A673 (cell line): ENCODE measurements around the gene KLHL11. TPM values are rescaled to one million over a fixed set of nuclear protein-coding genes. Genes with fewer than 3 reads are reported as not detected.
A peak's percentile ranks its signal among the peaks of the same experiment; 100 is the strongest.

Source experiments
- BruUV-seq: library from RNA; stranded (reverse); fragments of 400-500 nt; replicated peaks from 2 replicates; lab custom pipeline; 2021; lab: Mats Ljungman, UMichigan
- CTCF ChIA-PET: fragments of 300-600 bp; sonication (Branson Sonifier 250); formaldehyde crosslinking; loops from one replicate; lab custom pipeline; 2022; ENCODE audit warnings: antibody characterized with exemption; lab: Charles Lee
- POLR2A ChIA-PET: fragments of 300-600 bp; sonication (Branson Sonifier 250); formaldehyde crosslinking; loops from one replicate; lab custom pipeline; 2022; ENCODE audit warnings: antibody characterized with exemption; ENCODE audit not compliant: low non-redundant PET; lab: Charles Lee
- DNase-seq: peaks from one replicate; pipeline ENCODE4 v3.0.0-alpha.2; 2015; ENCODE audit warnings: low spot score
- H3K27ac ChIP-seq: fragments of 200-600 bp; sonication (generic); 2 replicates; pipeline ENCODE4 v1.5.1; 2016; ENCODE audit warnings: mixed run types, low read depth, mild to moderate bottlenecking, mixed read lengths, antibody characterized with exemption, low read length; ENCODE audit not compliant: poor library complexity, severe bottlenecking
- H3K27me3 ChIP-seq: fragments of 200-600 bp; sonication (generic); replicated peaks from 2 replicates; pipeline ENCODE4 v1.6.1; 2017; ENCODE audit warnings: mixed run types, low read depth, mild to moderate bottlenecking, mixed read lengths, antibody characterized with exemption, low read length; ENCODE audit not compliant: insufficient read depth, poor library complexity
- H3K36me3 ChIP-seq: fragments of 200-600 bp; sonication (generic); 2 replicates; pipeline ENCODE4 v1.6.1; 2016; ENCODE audit warnings: mixed run types, mild to moderate bottlenecking, mixed read lengths, antibody characterized with exemption, low read length; ENCODE audit not compliant: insufficient read depth, poor library complexity, severe bottlenecking
- H3K4me1 ChIP-seq: fragments of 200-600 bp; sonication (generic); 2 replicates; pipeline ENCODE4 v1.6.1; 2017; ENCODE audit warnings: mixed run types, mild to moderate bottlenecking, mixed read lengths, antibody characterized with exemption, low read length; ENCODE audit not compliant: insufficient read depth, poor library complexity, severe bottlenecking
- H3K4me3 ChIP-seq: fragments of 200-600 bp; sonication (generic); 2 replicates; pipeline ENCODE4 v1.5.1; 2016; ENCODE audit warnings: low read depth, mixed run types, mild to moderate bottlenecking, mixed read lengths, low read length; ENCODE audit not compliant: poor library complexity, severe bottlenecking
- H3K9me3 ChIP-seq: fragments of 200-600 bp; sonication (generic); 2 replicates; pipeline ENCODE4 v1.6.1; 2016; ENCODE audit warnings: mixed run types, low read depth, mild to moderate bottlenecking, mixed read lengths, antibody characterized with exemption, low read length; ENCODE audit not compliant: poor library complexity, severe bottlenecking
- EZH2 ChIP-seq: fragments of 200-600 bp; sonication (generic); IDR thresholded peaks from 2 replicates; pipeline ENCODE4 v1.6.1; 2017; ENCODE audit warnings: borderline replicate concordance, low read depth, mild to moderate bottlenecking, mixed read lengths, antibody characterized with exemption, low read length; ENCODE audit not compliant: poor library complexity, severe bottlenecking
- intact Hi-C: fragments of 100-400 bp; cut with micrococcal nuclease; formaldehyde crosslinking; loops from one replicate; pipeline ENCODE4 v1.10.0; 2022; ENCODE audit not compliant: unreplicated experiment
- total RNA-seq: library from RNA; stranded (reverse); gene quantifications from 2 replicates; pipeline ENCODE4 v1.2.3, GENCODE V29; 2021
- TF ChIP-seq, protein P1 (sequence below): fragments of 300-800, 200-600 bp; sonication (generic); conservative IDR thresholded peaks from 2 replicates; pipeline ENCODE4 v1.5.1; 2017; ENCODE audit warnings: low read depth, mild to moderate bottlenecking, antibody characterized with exemption, low read length, moderate library complexity, mixed read lengths

Gene KLHL11
- total RNA-seq, 1 experiment from 2014 or later: 12.0 TPM

DNA sequence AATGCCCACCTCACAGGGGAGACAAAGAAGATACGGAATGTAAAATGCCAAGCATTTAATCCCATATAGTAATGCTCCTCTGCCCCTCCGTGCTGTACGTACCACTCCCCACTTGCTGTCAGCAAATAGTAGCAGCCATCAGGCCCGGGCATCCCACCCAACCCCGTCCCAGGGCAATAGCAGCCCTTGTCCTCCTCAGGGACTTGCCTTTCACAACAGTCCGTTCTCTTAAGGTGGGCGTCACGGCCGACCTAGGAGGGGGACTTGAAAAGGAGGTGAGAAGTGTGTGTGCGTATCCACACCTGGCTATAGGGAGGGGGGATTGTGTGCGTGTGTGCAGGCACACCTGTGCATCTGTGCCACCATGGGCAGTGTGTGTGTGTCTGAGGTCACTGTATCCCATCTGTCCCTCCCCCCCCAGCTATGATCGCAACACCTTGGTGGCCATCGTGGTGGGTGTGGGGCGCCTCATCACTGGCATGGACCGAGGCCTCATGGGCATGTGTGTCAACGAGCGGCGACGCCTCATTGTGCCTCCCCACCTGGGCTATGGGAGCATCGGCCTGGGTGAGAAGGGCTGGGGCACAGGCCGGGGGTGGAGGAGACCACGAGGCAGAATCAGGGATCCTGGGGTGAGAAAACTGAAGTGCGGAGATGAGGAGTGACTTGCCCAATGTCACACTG, 48.4 kb downstream of the KLHL11 start:
- Histone ChIP-seq H3K27me3 (no peaks in the 10 kb centered on the region), H3K4me1 (no peaks in the 10 kb centered on the region), H3K27ac (no peak overlapping the region), H3K9me3 (no peaks in the 10 kb centered on the region), H3K36me3 (no peaks in the 10 kb centered on the region), H3K4me3 (no peak overlapping the region)
- POLR2A ChIA-PET: no interaction called here
- intact Hi-C loops: no loop called here
- TF ChIP-seq EZH2: no peak
- TF ChIP-seq, protein P1, sequence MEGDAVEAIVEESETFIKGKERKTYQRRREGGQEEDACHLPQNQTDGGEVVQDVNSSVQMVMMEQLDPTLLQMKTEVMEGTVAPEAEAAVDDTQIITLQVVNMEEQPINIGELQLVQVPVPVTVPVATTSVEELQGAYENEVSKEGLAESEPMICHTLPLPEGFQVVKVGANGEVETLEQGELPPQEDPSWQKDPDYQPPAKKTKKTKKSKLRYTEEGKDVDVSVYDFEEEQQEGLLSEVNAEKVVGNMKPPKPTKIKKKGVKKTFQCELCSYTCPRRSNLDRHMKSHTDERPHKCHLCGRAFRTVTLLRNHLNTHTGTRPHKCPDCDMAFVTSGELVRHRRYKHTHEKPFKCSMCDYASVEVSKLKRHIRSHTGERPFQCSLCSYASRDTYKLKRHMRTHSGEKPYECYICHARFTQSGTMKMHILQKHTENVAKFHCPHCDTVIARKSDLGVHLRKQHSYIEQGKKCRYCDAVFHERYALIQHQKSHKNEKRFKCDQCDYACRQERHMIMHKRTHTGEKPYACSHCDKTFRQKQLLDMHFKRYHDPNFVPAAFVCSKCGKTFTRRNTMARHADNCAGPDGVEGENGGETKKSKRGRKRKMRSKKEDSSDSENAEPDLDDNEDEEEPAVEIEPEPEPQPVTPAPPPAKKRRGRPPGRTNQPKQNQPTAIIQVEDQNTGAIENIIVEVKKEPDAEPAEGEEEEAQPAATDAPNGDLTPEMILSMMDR: no peak
- DNase-seq: no peak
- BruUV-seq: no TSS peak
- CTCF ChIA-PET: no interaction called here

DNA sequence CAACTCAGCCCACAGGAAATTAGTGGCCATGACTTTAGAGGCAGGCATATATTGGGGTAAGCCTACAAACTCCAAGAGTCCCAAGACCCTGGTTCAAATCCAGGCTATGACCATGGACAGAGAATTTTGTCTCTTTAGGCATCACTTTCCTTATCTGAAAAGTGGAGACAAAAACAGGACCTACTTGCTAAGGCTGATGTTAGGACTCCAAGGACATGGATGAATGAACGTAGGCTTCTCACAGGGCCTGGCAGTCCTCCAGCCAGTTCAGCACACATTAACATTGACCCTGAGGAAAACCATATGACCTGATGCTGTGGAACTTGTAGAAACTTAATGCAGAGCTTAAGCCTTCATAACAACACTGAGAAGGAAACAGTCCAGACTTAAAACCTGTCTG, 51.0 kb downstream of the KLHL11 start:
- no peak for DNase-seq
- POLR2A ChIA-PET: no interaction called here
- no peaks in the 10 kb centered on the region for H3K36me3 ChIP-seq
- H3K4me1 ChIP-seq: no peaks in the 10 kb centered on the region
- TF ChIP-seq EZH2: no peak
- no peaks in the 10 kb centered on the region for H3K27me3 ChIP-seq
- BruUV-seq: no TSS peak
- no peak overlapping the region for H3K27ac ChIP-seq
- H3K9me3 ChIP-seq: no peaks in the 10 kb centered on the region
- no peak overlapping the region for H3K4me3 ChIP-seq
- CTCF ChIA-PET: no interaction called here
- intact Hi-C loops: no loop called here

DNA sequence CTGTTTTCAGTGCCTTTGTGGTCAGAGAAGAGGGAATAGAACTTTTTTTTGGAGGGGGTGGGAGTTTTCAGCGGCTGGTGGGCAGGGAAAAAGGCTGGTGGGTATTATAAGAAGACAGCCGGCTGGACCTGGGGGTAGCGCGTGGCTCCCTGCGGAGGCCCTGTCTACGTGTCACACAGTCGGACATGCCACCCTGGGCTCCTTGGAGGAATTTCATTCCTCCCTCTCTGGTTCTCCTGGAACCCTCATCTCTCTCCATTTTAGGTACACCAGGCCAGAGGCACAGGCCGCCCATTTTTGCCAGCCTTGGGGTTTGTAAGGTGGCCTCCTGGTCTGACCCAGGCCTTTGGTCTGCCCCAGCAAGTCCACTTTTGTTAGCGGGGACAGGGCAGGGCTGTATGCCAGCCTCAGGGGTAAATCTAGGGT, 51.5 kb downstream of the KLHL11 start:
- ChIA-PET POLR2A (no interaction called here), CTCF (no interaction called here)
- TSS peak; percentile 67 for BruUV-seq
- TF ChIP-seq, protein P1: no peak
- TF ChIP-seq EZH2: no peak
- no peak for DNase-seq
- no peaks in the 10 kb centered on the region for H3K9me3 ChIP-seq
- intact Hi-C loops: no loop called here
- no peaks in the 10 kb centered on the region for H3K27me3 ChIP-seq
- H3K4me1 ChIP-seq: no peaks in the 10 kb centered on the region
- H3K36me3 ChIP-seq: no peaks in the 10 kb centered on the region
- H3K27ac ChIP-seq: no peak overlapping the region
- H3K4me3 ChIP-seq: peak overlapping the region; percentile 56
